Measurements from ENCODE around the gene ARID3A.

Gene ARID3A

GRCh38 chr19:989381-990081 lies 63.7 kb downstream of the ARID3A start:
- no peak for DNase-seq (ENCODE audit: low read depth in 2 of 2)

- DNase-seq (ENCODE audit: low read depth in 2 of 2) = no peak
Measured at GRCh38 chr19:990119-990571, 64.3 kb downstream of the ARID3A start.

- DNase-seq (ENCODE audit: low read depth in 2 of 2) = no peak
Measured at GRCh38 chr19:990746-991145, 64.9 kb downstream of the ARID3A start.

GRCh38 chr19:991174-991931 lies 65.5 kb downstream of the ARID3A start:
- DNase-seq (ENCODE audit: low read depth in 2 of 2) = peak; percentile 45 to 62

GRCh38 chr19:991932-992669 lies 66.3 kb downstream of the ARID3A start:
- no peak for DNase-seq (ENCODE audit: low read depth in 2 of 2)

GRCh38 chr19:992670-993055 lies 66.8 kb downstream of the ARID3A start:
- no peak for DNase-seq (ENCODE audit: low read depth in 2 of 2)

GRCh38 chr19:993361-993830 lies 67.6 kb downstream of the ARID3A start:
- no peak for DNase-seq (ENCODE audit: low read depth in 2 of 2)

GRCh38 chr19:993831-994393 lies 68.1 kb downstream of the ARID3A start:
- DNase-seq (ENCODE audit: low read depth in 2 of 2) = no peak

GRCh38 chr19:994516-994915 lies 68.7 kb downstream of the ARID3A start:
- no peak for DNase-seq (ENCODE audit: low read depth in 2 of 2)

- no peak for DNase-seq (ENCODE audit: low read depth in 2 of 2)
Measured at GRCh38 chr19:995051-995827, 69.4 kb downstream of the ARID3A start.

- peak; percentile 44 to 53 for DNase-seq (ENCODE audit: low read depth in 2 of 2)
Measured at GRCh38 chr19:996051-996838, 70.4 kb downstream of the ARID3A start.

GRCh38 chr19:998064-998463 lies 72.2 kb downstream of the ARID3A start:
- no peak for DNase-seq (ENCODE audit: low read depth in 2 of 2)

GRCh38 chr19:999379-999719 lies 73.5 kb downstream of the ARID3A start:
- DNase-seq (ENCODE audit: low read depth in 2 of 2) = no peak

- DNase-seq (ENCODE audit: low read depth in 2 of 2) = peak; percentile 48 to 61
Measured at GRCh38 chr19:1000095-1000494, 74.3 kb downstream of the ARID3A start, which contains the start of gene GRIN3B. Gene GRIN3B (plus strand): TSS chr19:1000419. CDS start chr19:1000438, 19 bp downstream.

GRCh38 chr19:1000591-1001537 lies 75.0 kb downstream of the ARID3A start:
- DNase-seq (ENCODE audit: low read depth in 2 of 2) = no peak

- peak; percentile 48 to 54 for DNase-seq (ENCODE audit: low read depth in 2 of 2)
Measured at GRCh38 chr19:1001538-1002166, 75.8 kb downstream of the ARID3A start.

- DNase-seq (ENCODE audit: low read depth in 2 of 2) = no peak
Measured at GRCh38 chr19:1002600-1002999, 76.8 kb downstream of the ARID3A start.

- DNase-seq (ENCODE audit: low read depth in 2 of 2) = no peak
Measured at GRCh38 chr19:1003283-1003682, 77.4 kb downstream of the ARID3A start.

All from stimulated activated CD8-positive, alpha-beta memory T cell treated with anti-CD3 and anti-CD28 coated beads, Interleukin-15, amount 100 ng/mL, for 48 hours (primary cell).